ENCODE results near the gene MARK2. TPM values are rescaled to one million over a fixed set of nuclear protein-coding genes. Genes with fewer than 3 reads are reported as not detected.

Gene MARK2
- total and polyA plus RNA-seq, 12 donors: 12.6 to 42.7 (median 37.3) TPM

- intact Hi-C loops (cut with DNase I): loop anchor here in 2 of 10 donors (2.0 to 5.0 kb wide), 2 partner anchors 18 to 83 kb away; partner anchors contain the start of genes MARK2 (in 1 of the 2) and NAA40 (in 1 of the 2)
- Histone ChIP-seq H3K27me3 (peaks cover 0 to 43% (median 0%) of the 10 kb centered on the region in 7 donors), H3K4me1 (peaks cover 39 to 57% (median 52%) of the 10 kb centered on the region in 9 donors), H3K27ac (peak overlapping the region; percentile 83 to 97 (median 94)), H3K4me3 (peak overlapping the region in 9 of 10 donors; percentile 4 to 67 (median 47)), H3K36me3 (no peaks in the 10 kb centered on the region), H3K9me3 (no peaks in the 10 kb centered on the region)
- TF ChIP-seq CTCF (IDR thresholded peaks at IDR 0.05): no peak
- peak; percentile 86 to 90 for DNase-seq
- peak; percentile 58 to 87 (median 79) for ATAC-seq
- WGBS, 2 donors: 16 to 24% methylated on average over 22 of the region's 22 CpGs
Observed at GRCh38 chr11:63920126-63920938, 81.4 kb downstream of the MARK2 start.

- Histone ChIP-seq H3K9me3 (no peaks in the 10 kb centered on the region), H3K27me3 (peaks cover 0 to 36% (median 0%) of the 10 kb centered on the region in 7 donors), H3K4me1 (peaks cover 35 to 51% (median 46%) of the 10 kb centered on the region in 9 donors), H3K36me3 (no peaks in the 10 kb centered on the region), H3K27ac (peak overlapping the region in 9 of 10 donors; percentile 69 to 97 (median 94)), H3K4me3 (peak overlapping the region in 2 of 10 donors; percentile 17 to 47)
- ATAC-seq: no peak
- DNase-seq: peak in 1 of 2 donors; percentile 42
- TF ChIP-seq CTCF (IDR thresholded peaks at IDR 0.05): peak in 8 of 9 donors; percentile 7 to 65 (median 56)
- intact Hi-C loops (cut with DNase I): loop anchor here in 2 of 10 donors (2.0 to 5.0 kb wide), 2 partner anchors 18 to 84 kb away; partner anchors contain the start of genes MARK2 (in 1 of the 2) and NAA40 (in 1 of the 2)
- 23 to 41% methylated on average over 14 of the region's 14 CpGs for WGBS, 2 donors
Observed at GRCh38 chr11:63920939-63921417, 82.1 kb downstream of the MARK2 start.

- intact Hi-C loops (cut with DNase I): loop anchor here in 1 of 10 donors (5.0 kb wide), 1 partner anchor 85 kb away; the partner anchor contains the start of gene MARK2
- ATAC-seq (no peak), DNase-seq (no peak)
- peaks cover 0 to 21% (median 0%) of the 10 kb centered on the region in 7 donors for H3K27me3 ChIP-seq
- no peak overlapping the region for H3K4me3 ChIP-seq
- WGBS, 2 donors: 83 to 85% methylated on average over 2 of the region's 2 CpGs
- no peaks in the 10 kb centered on the region for H3K36me3 ChIP-seq
- H3K27ac ChIP-seq: no peak overlapping the region
- H3K9me3 ChIP-seq: no peaks in the 10 kb centered on the region
- TF ChIP-seq CTCF (IDR thresholded peaks at IDR 0.05): no peak
- H3K4me1 ChIP-seq: peaks cover 26 to 36% (median 32%) of the 10 kb centered on the region in 9 donors
Observed at GRCh38 chr11:63922673-63923192, 83.8 kb downstream of the MARK2 start.

GRCh38 chr11:63923319-63923718, 84.4 kb downstream of the MARK2 start:
- Histone ChIP-seq H3K27ac (no peak overlapping the region), H3K4me1 (peaks cover 20 to 30% (median 27%) of the 10 kb centered on the region in 9 donors), H3K27me3 (peaks cover 0 to 15% (median 0%) of the 10 kb centered on the region in 7 donors), H3K36me3 (no peaks in the 10 kb centered on the region), H3K4me3 (no peak overlapping the region), H3K9me3 (no peaks in the 10 kb centered on the region)
- 27 to 35% methylated on average over 4 of the region's 4 CpGs for WGBS, 2 donors
- intact Hi-C loops (cut with DNase I): loop anchor here in 1 of 10 donors (5.0 kb wide), 1 partner anchor 86 kb away; the partner anchor contains the start of gene MARK2
- no peak for TF ChIP-seq CTCF (IDR thresholded peaks at IDR 0.05)
- DNase-seq (no peak), ATAC-seq (no peak)

Measured in heart right ventricle (tissue), 16 donors.